Duodenal mucosa (tissue), 2 donors: ENCODE measurements around the gene NR3C2.

Experiments used
- H3K27ac ChIP-seq: one replicate; pipeline ENCODE4 v1.7.0; 2013; ENCODE audit warnings: low read depth, low read length
- H3K27me3 ChIP-seq, 2 donors: one replicate each; pipeline ENCODE4 v1.7.0; 2013; ENCODE audit warnings: low read length in 2 of 2, control low read depth in 1 of 2; ENCODE audit not compliant: insufficient read depth in 2 of 2, control insufficient read depth in 1 of 2
- H3K36me3 ChIP-seq, 2 donors: one replicate each; pipeline ENCODE4 v1.7.0; 2013; ENCODE audit warnings: low read length in 2 of 2, control low read depth in 1 of 2; ENCODE audit not compliant: insufficient read depth in 2 of 2, control insufficient read depth in 1 of 2
- H3K4me1 ChIP-seq, 2 donors: one replicate each; pipeline ENCODE4 v1.7.0; 2013; ENCODE audit warnings: low read length in 2 of 2, control low read depth in 1 of 2; ENCODE audit not compliant: insufficient read depth in 2 of 2, control insufficient read depth in 1 of 2
- H3K4me3 ChIP-seq, 2 donors: one replicate each; pipeline ENCODE4 v1.7.0; 2013; ENCODE audit warnings: low read length in 2 of 2, low read depth in 1 of 2
- H3K9ac ChIP-seq, 2 donors: one replicate each; pipeline ENCODE4 v1.7.0; 2013; ENCODE audit warnings: low read length in 2 of 2, low read depth in 1 of 2
- H3K9me3 ChIP-seq, 2 donors: one replicate each; pipeline ENCODE4 v1.7.0; 2013; ENCODE audit warnings: low read length in 2 of 2, control low read depth in 1 of 2; ENCODE audit not compliant: control insufficient read depth in 1 of 2

NR3C2 gene

GRCh38 chr4:148278310-148278709, 163.9 kb downstream of the NR3C2 start:
- Histone ChIP-seq H3K27ac (no peak overlapping the region), H3K27me3 (no peaks in the 10 kb centered on the region), H3K9ac (no peak overlapping the region), H3K36me3 (no peaks in the 10 kb centered on the region), H3K4me3 (no peak overlapping the region), H3K9me3 (no peaks in the 10 kb centered on the region), H3K4me1 (peaks cover 23 to 27% of the 10 kb centered on the region in 2 donors)

GRCh38 chr4:148275266-148275665, 166.9 kb downstream of the NR3C2 start:
- Histone ChIP-seq H3K9ac (no peak overlapping the region), H3K27ac (no peak overlapping the region), H3K9me3 (no peaks in the 10 kb centered on the region), H3K4me3 (no peak overlapping the region), H3K36me3 (no peaks in the 10 kb centered on the region), H3K27me3 (no peaks in the 10 kb centered on the region), H3K4me1 (peaks cover 14 to 15% of the 10 kb centered on the region in 2 donors)

DNA sequence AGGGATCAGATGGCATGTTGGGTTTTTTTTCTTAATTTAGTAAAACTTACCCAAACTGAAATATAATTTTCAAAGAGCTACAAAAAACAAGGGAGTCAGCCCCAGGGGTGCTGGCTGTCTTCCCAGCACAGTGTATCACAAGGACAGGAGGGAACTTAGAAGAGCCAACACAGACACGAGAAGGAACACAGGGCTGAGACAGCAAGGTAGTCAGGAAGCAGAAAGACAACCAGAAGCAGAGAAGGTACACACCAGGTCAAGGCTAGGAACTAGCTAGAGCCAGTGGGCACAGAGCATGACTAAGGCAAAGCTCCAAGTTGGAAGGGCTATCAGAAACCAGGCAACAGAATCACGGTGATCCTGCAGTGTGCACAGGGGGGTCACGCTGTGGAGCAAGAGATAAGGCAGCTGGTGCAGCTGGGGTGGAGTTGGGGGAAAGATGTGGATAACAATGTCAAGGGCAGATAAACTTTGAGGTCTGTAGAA, 168.7 kb downstream of the NR3C2 start:
- no peaks in the 10 kb centered on the region for H3K27me3 ChIP-seq
- H3K9me3 ChIP-seq = no peaks in the 10 kb centered on the region
- peak overlapping the region in 1 of 2 donors; percentile 30 for H3K4me3 ChIP-seq
- H3K9ac ChIP-seq = no peak overlapping the region
- no peaks in the 10 kb centered on the region for H3K36me3 ChIP-seq
- no peak overlapping the region for H3K27ac ChIP-seq
- H3K4me1 ChIP-seq = peaks cover 14 to 15% of the 10 kb centered on the region in 2 donors

- no peak overlapping the region for H3K4me3 ChIP-seq
- no peaks in the 10 kb centered on the region for H3K9me3 ChIP-seq
- no peak overlapping the region for H3K27ac ChIP-seq
- H3K4me1 ChIP-seq = peaks cover 12 to 15% of the 10 kb centered on the region in 2 donors
- H3K9ac ChIP-seq = no peak overlapping the region
- no peaks in the 10 kb centered on the region for H3K36me3 ChIP-seq
- H3K27me3 ChIP-seq = no peaks in the 10 kb centered on the region
Measured at GRCh38 chr4:148271166-148271565, 171.0 kb downstream of the NR3C2 start.

DNA sequence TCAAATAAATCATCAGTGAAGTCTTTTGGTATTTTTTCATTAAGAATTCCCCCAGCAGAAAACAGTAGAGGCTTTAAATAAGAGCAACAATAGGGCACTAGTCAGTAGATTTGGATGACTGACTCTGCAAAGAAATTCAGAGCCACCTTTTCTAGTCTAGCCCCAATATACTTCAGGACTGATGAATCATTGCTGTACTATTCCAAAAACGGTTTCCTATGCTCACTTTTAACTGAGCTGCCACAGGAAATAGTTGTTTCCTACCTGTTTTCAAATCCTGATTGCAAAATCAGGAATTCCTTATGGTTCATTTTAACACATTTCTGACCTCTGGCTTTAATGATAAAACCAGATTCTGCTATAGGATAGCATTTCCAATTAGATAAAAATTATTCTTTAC, 171.6 kb downstream of the NR3C2 start:
- Histone ChIP-seq H3K27ac (no peak overlapping the region), H3K36me3 (no peaks in the 10 kb centered on the region)

DNA sequence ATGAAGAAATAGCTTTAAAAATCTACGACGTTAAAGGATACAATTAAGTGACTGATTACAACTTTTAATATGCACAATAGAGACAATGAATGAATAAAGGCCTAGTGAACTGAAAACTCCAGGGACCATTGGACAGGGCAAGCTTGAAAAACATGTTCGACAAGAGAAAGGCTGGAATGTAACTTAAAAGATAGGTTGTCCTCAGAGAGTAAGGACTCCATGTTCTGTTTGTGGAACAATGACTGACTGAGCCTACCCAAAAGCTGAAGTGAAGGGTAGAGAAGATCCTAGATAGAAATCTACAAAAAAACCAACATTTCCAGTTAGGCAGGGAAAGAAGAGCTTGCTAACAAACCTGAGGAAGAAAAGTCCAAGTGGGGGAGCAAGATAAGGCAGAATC, 173.4 kb downstream of the NR3C2 start:
- H3K9me3 ChIP-seq = no peaks in the 10 kb centered on the region
- no peak overlapping the region for H3K4me3 ChIP-seq
- no peaks in the 10 kb centered on the region for H3K36me3 ChIP-seq
- no peaks in the 10 kb centered on the region for H3K27me3 ChIP-seq
- peaks cover 4 to 5% of the 10 kb centered on the region in 2 donors for H3K4me1 ChIP-seq
- H3K27ac ChIP-seq = no peak overlapping the region
- no peak overlapping the region for H3K9ac ChIP-seq

More for the DNA sequence above, 171.6 kb downstream of the NR3C2 start:
- no peaks in the 10 kb centered on the region for H3K9me3 ChIP-seq
- H3K9ac ChIP-seq = no peak overlapping the region
- no peak overlapping the region for H3K4me3 ChIP-seq
- peaks cover 8 to 15% of the 10 kb centered on the region in 2 donors for H3K4me1 ChIP-seq
- H3K27me3 ChIP-seq = no peaks in the 10 kb centered on the region

DNA sequence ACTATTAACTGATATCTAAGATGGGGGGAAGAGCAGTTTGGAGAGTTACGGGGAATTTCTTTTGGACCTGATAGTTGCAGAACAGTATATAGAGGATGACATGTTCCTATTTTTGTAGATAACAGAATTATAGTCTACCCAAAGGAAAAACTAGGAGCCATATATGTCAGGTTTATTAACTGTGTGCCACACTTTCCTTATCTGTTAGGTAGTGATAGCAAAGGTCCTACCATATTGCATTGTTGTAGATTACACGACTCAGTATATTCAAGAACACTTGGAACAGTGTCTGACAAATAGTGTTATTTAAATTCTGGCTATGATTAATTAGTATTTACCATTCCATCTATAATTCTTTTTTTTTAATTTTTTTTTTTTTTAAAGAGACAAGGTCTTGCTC, 175.3 kb downstream of the NR3C2 start:
- no peak overlapping the region for H3K27ac ChIP-seq
- no peaks in the 10 kb centered on the region for H3K9me3 ChIP-seq
- H3K27me3 ChIP-seq = no peaks in the 10 kb centered on the region
- H3K4me1 ChIP-seq = no peaks in the 10 kb centered on the region
- no peaks in the 10 kb centered on the region for H3K36me3 ChIP-seq
- no peak overlapping the region for H3K9ac ChIP-seq
- no peak overlapping the region for H3K4me3 ChIP-seq

DNA sequence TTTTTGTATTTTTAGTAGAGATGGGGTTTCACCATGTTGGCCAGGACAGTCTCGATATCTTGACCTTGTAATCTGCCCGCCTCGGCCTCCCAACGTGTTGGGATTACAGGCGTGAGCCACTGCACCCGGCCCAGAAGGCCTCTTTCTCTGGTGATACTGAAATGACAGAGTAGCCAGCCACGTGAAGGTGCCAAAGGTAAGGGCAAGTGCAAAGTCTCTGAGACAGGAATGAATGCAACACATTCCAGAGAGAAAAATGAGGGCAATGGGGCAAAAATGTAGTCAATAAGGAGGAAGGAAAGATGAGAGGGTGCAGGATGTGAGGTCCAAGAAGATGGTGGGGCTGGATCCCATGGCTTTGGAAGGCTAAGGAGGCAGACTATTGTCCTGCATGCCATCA, 176.0 kb downstream of the NR3C2 start:
- Histone ChIP-seq H3K9me3 (peaks cover 0 to 2% of the 10 kb centered on the region in 2 donors), H3K27me3 (no peaks in the 10 kb centered on the region), H3K27ac (no peak overlapping the region), H3K36me3 (no peaks in the 10 kb centered on the region), H3K4me3 (no peak overlapping the region), H3K9ac (no peak overlapping the region), H3K4me1 (no peaks in the 10 kb centered on the region)

DNA sequence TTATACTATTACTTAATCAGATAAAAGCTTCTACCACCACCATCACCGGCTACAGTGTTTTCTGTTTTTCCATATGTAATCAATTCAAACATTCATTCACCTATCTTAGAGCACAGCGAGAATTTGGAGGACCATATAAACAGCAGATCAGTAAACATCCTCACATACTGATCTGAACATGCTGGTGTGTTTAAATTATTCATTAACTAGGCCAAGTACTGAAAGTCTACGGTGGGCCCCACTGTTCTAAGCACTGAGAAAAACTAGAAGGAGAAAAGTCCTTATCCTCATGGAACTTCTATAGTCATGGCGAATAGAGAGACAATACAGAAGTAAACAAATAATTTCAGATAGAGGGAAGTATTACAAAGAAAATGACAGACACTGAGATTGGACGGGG, 176.6 kb downstream of the NR3C2 start:
- Histone ChIP-seq H3K9ac (no peak overlapping the region), H3K36me3 (no peaks in the 10 kb centered on the region), H3K27me3 (no peaks in the 10 kb centered on the region), H3K4me1 (no peaks in the 10 kb centered on the region), H3K27ac (no peak overlapping the region), H3K4me3 (no peak overlapping the region), H3K9me3 (peaks cover 0 to 4% of the 10 kb centered on the region in 2 donors)

DNA sequence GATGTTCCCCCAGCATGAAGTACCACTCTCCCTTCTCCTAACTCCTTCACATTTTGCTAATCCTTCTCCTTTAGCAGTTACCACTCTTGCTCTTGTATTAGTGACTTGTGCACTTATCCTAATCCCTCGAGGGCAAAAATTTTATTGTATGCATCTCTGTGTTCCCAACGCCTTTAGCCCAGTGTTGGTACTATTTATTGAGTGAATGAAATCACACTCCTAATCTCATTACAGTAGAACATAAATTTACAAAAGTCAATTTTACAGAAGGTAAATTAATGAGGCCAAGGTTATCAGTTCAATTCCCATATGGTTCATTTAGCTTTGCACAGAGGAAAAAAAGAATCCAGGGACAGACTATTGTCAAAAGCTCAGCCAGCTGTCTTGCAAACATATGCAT, 178.4 kb downstream of the NR3C2 start:
- no peak overlapping the region for H3K9ac ChIP-seq
- H3K36me3 ChIP-seq = no peaks in the 10 kb centered on the region
- no peak overlapping the region for H3K4me3 ChIP-seq
- no peaks in the 10 kb centered on the region for H3K4me1 ChIP-seq
- H3K27me3 ChIP-seq = no peaks in the 10 kb centered on the region
- H3K27ac ChIP-seq = no peak overlapping the region
- H3K9me3 ChIP-seq = peaks cover 0 to 4% of the 10 kb centered on the region in 2 donors

DNA sequence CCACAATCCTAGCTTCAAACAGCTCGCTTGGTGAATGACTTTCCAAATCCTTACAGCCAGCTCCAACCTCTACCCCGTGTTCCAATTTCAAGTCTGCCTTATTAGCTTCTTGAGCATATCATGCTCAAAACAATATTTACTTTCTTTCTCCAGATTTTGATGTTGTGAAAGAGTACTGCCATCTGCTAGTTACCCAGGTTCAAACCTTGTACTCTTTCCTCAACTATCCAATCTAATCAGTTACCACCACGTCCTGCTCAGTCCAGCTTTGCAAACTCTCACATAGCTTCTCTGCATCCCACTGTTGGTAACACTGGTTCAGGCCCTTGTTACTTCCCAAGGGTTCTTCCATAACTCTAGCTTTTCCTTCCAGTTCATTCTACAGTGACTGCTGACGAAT, 179.1 kb downstream of the NR3C2 start:
- Histone ChIP-seq H3K27ac (no peak overlapping the region), H3K9me3 (peaks cover 0 to 4% of the 10 kb centered on the region in 2 donors)

More for the DNA sequence above, 179.1 kb downstream of the NR3C2 start:
- no peaks in the 10 kb centered on the region for H3K4me1 ChIP-seq
- H3K4me3 ChIP-seq = no peak overlapping the region
- no peaks in the 10 kb centered on the region for H3K27me3 ChIP-seq
- H3K36me3 ChIP-seq = no peaks in the 10 kb centered on the region
- H3K9ac ChIP-seq = no peak overlapping the region
